ENCODE measurements around the gene SNAPC2. TPM values are rescaled to one million over a fixed set of nuclear protein-coding genes. Genes with fewer than 3 reads are reported as not detected.

Gene SNAPC2
- polyA plus RNA-seq, 1 of the 3 experiments (the other 2 are of a cell fraction) = 38.7 TPM

- POLR2A ChIA-PET = interaction anchor here (0.7 to 2.2 kb wide), 5 partner anchors 8 to 54 kb away, joined by 3 to 6 read pairs (median 4); partner anchors contain the start of genes MAP2K7 and PRR36
- DNase-seq = peak; percentile 68
- Histone ChIP-seq H3K9ac (no peak overlapping the region), H3K27me3 (ENCODE audit: insufficient read depth) (peaks cover 7% of the 10 kb centered on the region; the same call in 1 of the 2 replicates), H3K4me3 (ENCODE audit: low read depth in 2 of 2, low read length in 1 of 2) (peak overlapping the region; percentile 37 to 43; a peak in 3 of 4 replicates), H3K9me3 (no peaks in the 10 kb centered on the region), H3K36me3 (replicated peaks in 1 of 2; ENCODE audit: control insufficient read depth in 1 of 2, insufficient read depth in 2 of 2, low read length in 1 of 2) (peaks cover 0 to 17% of the 10 kb centered on the region in 2 experiments), H3K4me1 (ENCODE audit: control insufficient read depth in 1 of 2, insufficient read depth in 2 of 2, low read depth in 1 of 2, low read length in 1 of 2) (peaks cover 2 to 18% of the 10 kb centered on the region in 2 experiments; a peak in 2 of 4 replicates), H3K4me2 (peak overlapping the region; percentile 57), H3F3A (replicated peaks; ENCODE audit: insufficient read depth) (peaks cover 10% of the 10 kb centered on the region), H4K20me1 (ENCODE audit: insufficient read depth) (0 out of 2 replicates have a peak, but pooled peaks cover under 1% of the 10 kb centered on the region), H3K27ac (ENCODE audit: low read depth in 2 of 2, low read length in 1 of 2) (no peak overlapping the region), H3K79me2 (ENCODE audit: insufficient read depth) (peaks cover 4% of the 10 kb centered on the region; the same call in 1 of the 2 replicates), H3K9me2 (no peaks in the 10 kb centered on the region), H2AFZ (ENCODE audit: low read depth) (no peak overlapping the region)
- WGBS (ENCODE audit: low lambda C conversion rate) = no CpG with 5 or more reads among the region's 104 CpGs
- TF ChIP-seq SMC3 (IDR thresholded peaks at IDR 0.05; ENCODE audit: low read depth, low read length) (no peak), PBX3 (IDR thresholded peaks at IDR 0.05) (peak; percentile 13; the same call in 1 of the 2 replicates), MAX (IDR thresholded peaks at IDR 0.05; ENCODE audit: low read depth) (0 out of 2 replicates have a peak, but pooled peaks have one; percentile 24), NRF1 (IDR thresholded peaks at IDR 0.05; ENCODE audit: low read depth, low read length) (peak; percentile 38)
- CTCF ChIA-PET = interaction anchor here (1.4 to 5.0 kb wide), 4 partner anchors 13 to 85 kb away, joined by 5 to 26 read pairs (median 20); partner anchors contain the start of genes MAP2K7 and TIMM44
These were observed 3.8 kb upstream of the SNAPC2 start for GRCh38 chr19:7916103-7916954.

GRCh38 chr19:7916955-7917266 is 3.2 kb upstream of the SNAPC2 start:
- Histone ChIP-seq H3K9me2 (no peaks in the 10 kb centered on the region), H3K4me1 (ENCODE audit: control insufficient read depth in 1 of 2, insufficient read depth in 2 of 2, low read depth in 1 of 2, low read length in 1 of 2) (peaks cover 8 to 24% of the 10 kb centered on the region in 2 experiments; a peak in 2 of 4 replicates), H3K9ac (no peak overlapping the region), H4K20me1 (ENCODE audit: insufficient read depth) (peaks cover 6% of the 10 kb centered on the region), H3K79me2 (ENCODE audit: insufficient read depth) (peaks cover 10% of the 10 kb centered on the region; the same call in 1 of the 2 replicates), H3K27ac (ENCODE audit: low read depth in 2 of 2, low read length in 1 of 2) (no peak overlapping the region), H3K27me3 (ENCODE audit: insufficient read depth) (peaks cover 7% of the 10 kb centered on the region; the same call in 1 of the 2 replicates), H3K9me3 (no peaks in the 10 kb centered on the region), H2AFZ (ENCODE audit: low read depth) (no peak overlapping the region), H3F3A (replicated peaks; ENCODE audit: insufficient read depth) (peaks cover 10% of the 10 kb centered on the region), H3K4me3 (ENCODE audit: low read depth in 2 of 2, low read length in 1 of 2) (peak overlapping the region; percentile 37 to 43; a peak in 3 of 4 replicates), H3K36me3 (replicated peaks in 1 of 2; ENCODE audit: control insufficient read depth in 1 of 2, insufficient read depth in 2 of 2, low read length in 1 of 2) (peaks cover 0 to 17% of the 10 kb centered on the region in 2 experiments), H3K4me2 (0 out of 2 replicates have a peak overlapping the region, but pooled peaks have one; percentile 57)
- 17% methylated on average over 1 of the region's 12 CpGs for WGBS (ENCODE audit: low lambda C conversion rate)
- POLR2A ChIA-PET = interaction anchor here (0.7 to 2.2 kb wide), 5 partner anchors 9 to 55 kb away, joined by 3 to 6 read pairs (median 4); partner anchors contain the start of genes MAP2K7 and PRR36
- no peak for DNase-seq
- TF ChIP-seq GABPA (IDR thresholded peaks at IDR 0.05; ENCODE audit: low read depth) = no peak
- CTCF ChIA-PET = interaction anchor here (1.4 to 5.0 kb wide), 5 partner anchors 13 to 85 kb away, joined by 5 to 36 read pairs (median 26); partner anchors contain the start of genes MAP2K7 and TIMM44
